Measurements from ENCODE around the gene PPP3R1.

Gene PPP3R1

GRCh38 chr2:68193144-68193543, 59.2 kb downstream of the PPP3R1 start:
- no peak overlapping the region for H3K4me2 ChIP-seq (ENCODE audit: low read depth, low read length, poor library complexity, severe bottlenecking)
- no peak overlapping the region for H2AFZ ChIP-seq (ENCODE audit: low read depth, low read length, severe bottlenecking)
- no peak for TF ChIP-seq CTCF (IDR thresholded peaks at IDR 0.05; ENCODE audit: insufficient read depth, low read length, poor library complexity, severe bottlenecking)
- no peak for TF ChIP-seq EZH2phosphoT487 (conservative IDR thresholded peaks at IDR 0.05; ENCODE audit: low read length)
- H3K79me2 ChIP-seq (ENCODE audit: insufficient read depth, low read length) = peaks cover 94% of the 10 kb centered on the region
- H3K27me3 ChIP-seq (ENCODE audit: low read length) = no peaks in the 10 kb centered on the region
- H3K9me3 ChIP-seq (ENCODE audit: insufficient read depth, low read length) = no peaks in the 10 kb centered on the region
- H4K20me1 ChIP-seq (ENCODE audit: low read depth, low read length) = peaks cover 36% of the 10 kb centered on the region
- no peak overlapping the region for H3K27ac ChIP-seq (ENCODE audit: low read depth, low read length)
- no peaks in the 10 kb centered on the region; the same call in 1 of the 2 replicates for H3K36me3 ChIP-seq (ENCODE audit: low read length)
- H3K9me2 ChIP-seq (replicated peaks; ENCODE audit: insufficient read depth, low read length) = no peaks in the 10 kb centered on the region
- H3F3A ChIP-seq (ENCODE audit: insufficient read depth) = peaks cover 26% of the 10 kb centered on the region
- H3K4me3 ChIP-seq (ENCODE audit: insufficient read depth, low read length, poor library complexity, severe bottlenecking) = no peak overlapping the region
- H3K9ac ChIP-seq (ENCODE audit: low read length) = no peak overlapping the region

GRCh38 chr2:68190991-68191731, 61.2 kb downstream of the PPP3R1 start:
- Histone ChIP-seq H3K4me3 (ENCODE audit: insufficient read depth, low read length, poor library complexity, severe bottlenecking) (no peak overlapping the region), H3F3A (ENCODE audit: insufficient read depth) (peaks cover 27% of the 10 kb centered on the region; the same call in 1 of the 2 replicates), H3K79me2 (ENCODE audit: insufficient read depth, low read length) (peaks cover 97% of the 10 kb centered on the region), H3K27me3 (ENCODE audit: low read length) (no peaks in the 10 kb centered on the region), H3K27ac (ENCODE audit: low read depth, low read length) (no peak overlapping the region), H3K4me2 (ENCODE audit: low read depth, low read length, poor library complexity, severe bottlenecking) (no peak overlapping the region), H3K36me3 (ENCODE audit: low read length) (peaks cover 8% of the 10 kb centered on the region), H3K9me2 (replicated peaks; ENCODE audit: insufficient read depth, low read length) (no peaks in the 10 kb centered on the region), H2AFZ (ENCODE audit: low read depth, low read length, severe bottlenecking) (no peak overlapping the region), H4K20me1 (ENCODE audit: low read depth, low read length) (peaks cover 38% of the 10 kb centered on the region), H3K9ac (ENCODE audit: low read length) (no peak overlapping the region), H3K9me3 (ENCODE audit: insufficient read depth, low read length) (no peaks in the 10 kb centered on the region)
- TF ChIP-seq EZH2phosphoT487 (conservative IDR thresholded peaks at IDR 0.05; ENCODE audit: low read length) (no peak), CTCF (IDR thresholded peaks at IDR 0.05; ENCODE audit: insufficient read depth, low read length, poor library complexity, severe bottlenecking) (no peak)

GRCh38 chr2:68189991-68190784, 62.1 kb downstream of the PPP3R1 start:
- Histone ChIP-seq H3K27ac (ENCODE audit: low read depth, low read length) (no peak overlapping the region), H3K36me3 (ENCODE audit: low read length) (peaks cover 13% of the 10 kb centered on the region), H3K9me3 (ENCODE audit: insufficient read depth, low read length) (no peaks in the 10 kb centered on the region), H3K27me3 (ENCODE audit: low read length) (no peaks in the 10 kb centered on the region), H3K9me2 (replicated peaks; ENCODE audit: insufficient read depth, low read length) (no peaks in the 10 kb centered on the region), H3F3A (ENCODE audit: insufficient read depth) (peaks cover 30% of the 10 kb centered on the region; the same call in 1 of the 2 replicates), H3K9ac (ENCODE audit: low read length) (no peak overlapping the region), H2AFZ (ENCODE audit: low read depth, low read length, severe bottlenecking) (no peak overlapping the region), H3K4me3 (ENCODE audit: insufficient read depth, low read length, poor library complexity, severe bottlenecking) (no peak overlapping the region), H3K4me2 (ENCODE audit: low read depth, low read length, poor library complexity, severe bottlenecking) (no peak overlapping the region), H4K20me1 (ENCODE audit: low read depth, low read length) (peaks cover 33% of the 10 kb centered on the region), H3K79me2 (ENCODE audit: insufficient read depth, low read length) (peaks cover 95% of the 10 kb centered on the region)
- TF ChIP-seq CTCF (IDR thresholded peaks at IDR 0.05; ENCODE audit: insufficient read depth, low read length, poor library complexity, severe bottlenecking) (no peak), EZH2phosphoT487 (conservative IDR thresholded peaks at IDR 0.05; ENCODE audit: low read length) (no peak)

Data from SU-DHL-6 (cell line).